ENCODE results near the gene GLP1R.

GRCh38 chr6:39073471-39074355 lies 25.1 kb downstream of the GLP1R start:
- no peak for TF ChIP-seq CTCF (IDR thresholded peaks at IDR 0.05; ENCODE audit: insufficient read depth, low read length, poor library complexity, severe bottlenecking)
- no peak for TF ChIP-seq EZH2phosphoT487 (conservative IDR thresholded peaks at IDR 0.05; ENCODE audit: low read length)
